Measurements from ENCODE around the gene PRICKLE4. TPM values are rescaled to one million over a fixed set of nuclear protein-coding genes. Genes with fewer than 3 reads are reported as not detected.

The PRICKLE4 gene
- total and polyA plus RNA-seq, 2 experiments from 2014 or later = 0.48 to 0.66 TPM

DNA sequence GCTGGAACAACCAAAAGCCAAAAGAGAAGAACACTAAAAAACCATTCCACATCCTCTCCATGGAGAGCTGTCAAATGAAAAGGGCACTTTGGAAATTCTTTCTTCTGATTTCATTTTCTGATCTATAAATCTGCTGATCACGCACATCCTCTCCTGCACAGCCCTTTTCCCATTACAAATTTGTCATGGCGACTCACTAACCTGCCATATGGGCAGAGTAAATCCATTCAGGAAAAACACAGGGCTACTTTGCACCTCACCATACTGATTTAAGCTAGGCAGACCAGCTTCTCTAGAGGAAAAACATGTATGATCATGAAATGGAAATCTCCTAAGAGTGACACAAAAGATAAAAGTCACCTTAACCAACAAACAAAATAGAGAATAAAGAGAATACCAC lies 32.9 kb downstream of the PRICKLE4 start:
- H3K4me2 ChIP-seq = no peak overlapping the region
- no peaks in the 10 kb centered on the region for H3K27me3 ChIP-seq (ENCODE audit: insufficient read depth)
- peaks cover 9% of the 10 kb centered on the region; the same call in 1 of the 2 replicates for H4K20me1 ChIP-seq (replicated peaks; ENCODE audit: insufficient read depth)
- no peaks in the 10 kb centered on the region for H3K36me3 Mint-ChIP-seq (ENCODE audit: low read depth)
- H3K9me3 Mint-ChIP-seq = no peaks in the 10 kb centered on the region
- H3K27me3 Mint-ChIP-seq (ENCODE audit: insufficient read depth, low read depth, poor library complexity) = peaks cover 3% of the 10 kb centered on the region
- no peaks in the 10 kb centered on the region for H3F3A ChIP-seq (replicated peaks; ENCODE audit: low read depth)
- no peaks in the 10 kb centered on the region for H3K36me3 ChIP-seq (ENCODE audit: insufficient read depth)
- no peaks in the 10 kb centered on the region for H3K4me1 ChIP-seq (ENCODE audit: insufficient read depth)
- DNase-seq (ENCODE audit: low spot score) (no peak), ATAC-seq (no peak)
- H3K79me2 ChIP-seq (replicated peaks; ENCODE audit: insufficient read depth) = no peaks in the 10 kb centered on the region
- no peak overlapping the region for H3K4me3 Mint-ChIP-seq
- H3K4me1 Mint-ChIP-seq = no peaks in the 10 kb centered on the region; the same call in 2 of the 3 replicates
- H3K9me2 ChIP-seq (ENCODE audit: insufficient read depth) = no peaks in the 10 kb centered on the region
- no peak overlapping the region for H2AFZ ChIP-seq
- TF ChIP-seq NANOG (IDR thresholded peaks at IDR 0.05; ENCODE audit: borderline replicate concordance) (no peak), JUNB (IDR thresholded peaks at IDR 0.05; ENCODE audit: unreplicated experiment) (no peak), EZH2phosphoT487 (IDR thresholded peaks at IDR 0.05; ENCODE audit: unreplicated experiment) (no peak), POLR2AphosphoS5 (IDR thresholded peaks at IDR 0.05; ENCODE audit: low read depth) (no peak), ZNF114 (CRISPR knock-in tag; IDR thresholded peaks at IDR 0.05) (no peak), ZNF331 (CRISPR knock-in tag; IDR thresholded peaks at IDR 0.05; ENCODE audit: low read depth) (no peak), EZH2 (IDR thresholded peaks at IDR 0.05; ENCODE audit: low read depth, unreplicated experiment) (no peak), CREB1 (CRISPR knock-in tag; IDR thresholded peaks at IDR 0.05; ENCODE audit: low read depth) (no peak), STAT1 (IDR thresholded peaks at IDR 0.05; ENCODE audit: unreplicated experiment) (no peak)
- TF ChIP-seq, protein P1, sequence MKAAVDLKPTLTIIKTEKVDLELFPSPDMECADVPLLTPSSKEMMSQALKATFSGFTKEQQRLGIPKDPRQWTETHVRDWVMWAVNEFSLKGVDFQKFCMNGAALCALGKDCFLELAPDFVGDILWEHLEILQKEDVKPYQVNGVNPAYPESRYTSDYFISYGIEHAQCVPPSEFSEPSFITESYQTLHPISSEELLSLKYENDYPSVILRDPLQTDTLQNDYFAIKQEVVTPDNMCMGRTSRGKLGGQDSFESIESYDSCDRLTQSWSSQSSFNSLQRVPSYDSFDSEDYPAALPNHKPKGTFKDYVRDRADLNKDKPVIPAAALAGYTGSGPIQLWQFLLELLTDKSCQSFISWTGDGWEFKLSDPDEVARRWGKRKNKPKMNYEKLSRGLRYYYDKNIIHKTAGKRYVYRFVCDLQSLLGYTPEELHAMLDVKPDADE (IDR thresholded peaks at IDR 0.05) = no peak
- TF ChIP-seq, protein P2, sequence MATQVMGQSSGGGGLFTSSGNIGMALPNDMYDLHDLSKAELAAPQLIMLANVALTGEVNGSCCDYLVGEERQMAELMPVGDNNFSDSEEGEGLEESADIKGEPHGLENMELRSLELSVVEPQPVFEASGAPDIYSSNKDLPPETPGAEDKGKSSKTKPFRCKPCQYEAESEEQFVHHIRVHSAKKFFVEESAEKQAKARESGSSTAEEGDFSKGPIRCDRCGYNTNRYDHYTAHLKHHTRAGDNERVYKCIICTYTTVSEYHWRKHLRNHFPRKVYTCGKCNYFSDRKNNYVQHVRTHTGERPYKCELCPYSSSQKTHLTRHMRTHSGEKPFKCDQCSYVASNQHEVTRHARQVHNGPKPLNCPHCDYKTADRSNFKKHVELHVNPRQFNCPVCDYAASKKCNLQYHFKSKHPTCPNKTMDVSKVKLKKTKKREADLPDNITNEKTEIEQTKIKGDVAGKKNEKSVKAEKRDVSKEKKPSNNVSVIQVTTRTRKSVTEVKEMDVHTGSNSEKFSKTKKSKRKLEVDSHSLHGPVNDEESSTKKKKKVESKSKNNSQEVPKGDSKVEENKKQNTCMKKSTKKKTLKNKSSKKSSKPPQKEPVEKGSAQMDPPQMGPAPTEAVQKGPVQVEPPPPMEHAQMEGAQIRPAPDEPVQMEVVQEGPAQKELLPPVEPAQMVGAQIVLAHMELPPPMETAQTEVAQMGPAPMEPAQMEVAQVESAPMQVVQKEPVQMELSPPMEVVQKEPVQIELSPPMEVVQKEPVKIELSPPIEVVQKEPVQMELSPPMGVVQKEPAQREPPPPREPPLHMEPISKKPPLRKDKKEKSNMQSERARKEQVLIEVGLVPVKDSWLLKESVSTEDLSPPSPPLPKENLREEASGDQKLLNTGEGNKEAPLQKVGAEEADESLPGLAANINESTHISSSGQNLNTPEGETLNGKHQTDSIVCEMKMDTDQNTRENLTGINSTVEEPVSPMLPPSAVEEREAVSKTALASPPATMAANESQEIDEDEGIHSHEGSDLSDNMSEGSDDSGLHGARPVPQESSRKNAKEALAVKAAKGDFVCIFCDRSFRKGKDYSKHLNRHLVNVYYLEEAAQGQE (IDR thresholded peaks at IDR 0.05; ENCODE audit: unreplicated experiment) = no peak
- TF ChIP-seq, protein P3, sequence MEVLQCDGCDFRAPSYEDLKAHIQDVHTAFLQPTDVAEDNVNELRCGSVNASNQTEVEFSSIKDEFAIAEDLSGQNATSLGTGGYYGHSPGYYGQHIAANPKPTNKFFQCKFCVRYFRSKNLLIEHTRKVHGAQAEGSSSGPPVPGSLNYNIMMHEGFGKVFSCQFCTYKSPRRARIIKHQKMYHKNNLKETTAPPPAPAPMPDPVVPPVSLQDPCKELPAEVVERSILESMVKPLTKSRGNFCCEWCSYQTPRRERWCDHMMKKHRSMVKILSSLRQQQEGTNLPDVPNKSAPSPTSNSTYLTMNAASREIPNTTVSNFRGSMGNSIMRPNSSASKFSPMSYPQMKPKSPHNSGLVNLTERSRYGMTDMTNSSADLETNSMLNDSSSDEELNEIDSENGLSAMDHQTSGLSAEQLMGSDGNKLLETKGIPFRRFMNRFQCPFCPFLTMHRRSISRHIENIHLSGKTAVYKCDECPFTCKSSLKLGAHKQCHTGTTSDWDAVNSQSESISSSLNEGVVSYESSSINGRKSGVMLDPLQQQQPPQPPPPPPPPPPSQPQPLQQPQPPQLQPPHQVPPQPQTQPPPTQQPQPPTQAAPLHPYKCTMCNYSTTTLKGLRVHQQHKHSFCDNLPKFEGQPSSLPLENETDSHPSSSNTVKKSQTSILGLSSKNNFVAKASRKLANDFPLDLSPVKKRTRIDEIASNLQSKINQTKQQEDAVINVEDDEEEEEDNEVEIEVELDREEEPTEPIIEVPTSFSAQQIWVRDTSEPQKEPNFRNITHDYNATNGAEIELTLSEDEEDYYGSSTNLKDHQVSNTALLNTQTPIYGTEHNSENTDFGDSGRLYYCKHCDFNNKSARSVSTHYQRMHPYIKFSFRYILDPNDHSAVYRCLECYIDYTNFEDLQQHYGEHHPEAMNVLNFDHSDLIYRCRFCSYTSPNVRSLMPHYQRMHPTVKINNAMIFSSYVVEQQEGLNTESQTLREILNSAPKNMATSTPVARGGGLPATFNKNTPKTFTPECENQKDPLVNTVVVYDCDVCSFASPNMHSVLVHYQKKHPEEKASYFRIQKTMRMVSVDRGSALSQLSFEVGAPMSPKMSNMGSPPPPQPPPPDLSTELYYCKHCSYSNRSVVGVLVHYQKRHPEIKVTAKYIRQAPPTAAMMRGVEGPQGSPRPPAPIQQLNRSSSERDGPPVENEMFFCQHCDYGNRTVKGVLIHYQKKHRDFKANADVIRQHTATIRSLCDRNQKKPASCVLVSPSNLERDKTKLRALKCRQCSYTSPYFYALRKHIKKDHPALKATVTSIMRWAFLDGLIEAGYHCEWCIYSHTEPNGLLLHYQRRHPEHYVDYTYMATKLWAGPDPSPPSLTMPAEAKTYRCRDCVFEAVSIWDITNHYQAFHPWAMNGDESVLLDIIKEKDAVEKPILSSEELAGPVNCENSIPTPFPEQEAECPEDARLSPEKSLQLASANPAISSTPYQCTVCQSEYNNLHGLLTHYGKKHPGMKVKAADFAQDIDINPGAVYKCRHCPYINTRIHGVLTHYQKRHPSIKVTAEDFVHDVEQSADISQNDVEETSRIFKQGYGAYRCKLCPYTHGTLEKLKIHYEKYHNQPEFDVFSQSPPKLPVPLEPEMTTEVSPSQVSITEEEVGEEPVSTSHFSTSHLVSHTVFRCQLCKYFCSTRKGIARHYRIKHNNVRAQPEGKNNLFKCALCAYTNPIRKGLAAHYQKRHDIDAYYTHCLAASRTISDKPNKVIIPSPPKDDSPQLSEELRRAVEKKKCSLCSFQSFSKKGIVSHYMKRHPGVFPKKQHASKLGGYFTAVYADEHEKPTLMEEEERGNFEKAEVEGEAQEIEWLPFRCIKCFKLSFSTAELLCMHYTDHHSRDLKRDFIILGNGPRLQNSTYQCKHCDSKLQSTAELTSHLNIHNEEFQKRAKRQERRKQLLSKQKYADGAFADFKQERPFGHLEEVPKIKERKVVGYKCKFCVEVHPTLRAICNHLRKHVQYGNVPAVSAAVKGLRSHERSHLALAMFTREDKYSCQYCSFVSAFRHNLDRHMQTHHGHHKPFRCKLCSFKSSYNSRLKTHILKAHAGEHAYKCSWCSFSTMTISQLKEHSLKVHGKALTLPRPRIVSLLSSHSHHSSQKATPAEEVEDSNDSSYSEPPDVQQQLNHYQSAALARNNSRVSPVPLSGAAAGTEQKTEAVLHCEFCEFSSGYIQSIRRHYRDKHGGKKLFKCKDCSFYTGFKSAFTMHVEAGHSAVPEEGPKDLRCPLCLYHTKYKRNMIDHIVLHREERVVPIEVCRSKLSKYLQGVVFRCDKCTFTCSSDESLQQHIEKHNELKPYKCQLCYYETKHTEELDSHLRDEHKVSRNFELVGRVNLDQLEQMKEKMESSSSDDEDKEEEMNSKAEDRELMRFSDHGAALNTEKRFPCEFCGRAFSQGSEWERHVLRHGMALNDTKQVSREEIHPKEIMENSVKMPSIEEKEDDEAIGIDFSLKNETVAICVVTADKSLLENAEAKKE (CRISPR knock-in tag; IDR thresholded peaks at IDR 0.05) = no peak
- TF ChIP-seq, protein P4, sequence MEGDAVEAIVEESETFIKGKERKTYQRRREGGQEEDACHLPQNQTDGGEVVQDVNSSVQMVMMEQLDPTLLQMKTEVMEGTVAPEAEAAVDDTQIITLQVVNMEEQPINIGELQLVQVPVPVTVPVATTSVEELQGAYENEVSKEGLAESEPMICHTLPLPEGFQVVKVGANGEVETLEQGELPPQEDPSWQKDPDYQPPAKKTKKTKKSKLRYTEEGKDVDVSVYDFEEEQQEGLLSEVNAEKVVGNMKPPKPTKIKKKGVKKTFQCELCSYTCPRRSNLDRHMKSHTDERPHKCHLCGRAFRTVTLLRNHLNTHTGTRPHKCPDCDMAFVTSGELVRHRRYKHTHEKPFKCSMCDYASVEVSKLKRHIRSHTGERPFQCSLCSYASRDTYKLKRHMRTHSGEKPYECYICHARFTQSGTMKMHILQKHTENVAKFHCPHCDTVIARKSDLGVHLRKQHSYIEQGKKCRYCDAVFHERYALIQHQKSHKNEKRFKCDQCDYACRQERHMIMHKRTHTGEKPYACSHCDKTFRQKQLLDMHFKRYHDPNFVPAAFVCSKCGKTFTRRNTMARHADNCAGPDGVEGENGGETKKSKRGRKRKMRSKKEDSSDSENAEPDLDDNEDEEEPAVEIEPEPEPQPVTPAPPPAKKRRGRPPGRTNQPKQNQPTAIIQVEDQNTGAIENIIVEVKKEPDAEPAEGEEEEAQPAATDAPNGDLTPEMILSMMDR (conservative IDR thresholded peaks at IDR 0.05; ENCODE audit: low read depth in 2 of 2) = no peak
- H3K27ac Mint-ChIP-seq = no peak overlapping the region
- H3K27ac ChIP-seq (ENCODE audit: low read depth) = no peak overlapping the region
- no peak overlapping the region for H3K4me3 ChIP-seq

All from GM23338 (cell line).